GM08714 (cell line): ENCODE measurements around the gene NF1.
"Not testable (repeated sequence)": the region's sequence is repeated elsewhere in the genome, so short reads cannot be mapped to it uniquely, and the experiment has no call there.

Experiments used
- H3K4me3 ChIP-seq: fragments of 200-500 bp; sonication (Bioruptor generic); 2 replicates; pipeline ENCODE4 v1.5.1; 2014; ENCODE audit warnings: mild to moderate bottlenecking, low read length, inconsistent platforms
- ZNF274 ChIP-seq: IDR thresholded peaks from 2 replicates; pipeline ENCODE4 v1.6.1; 2012; ENCODE audit warnings: mild to moderate bottlenecking, low read depth, low read length

NF1 gene

GRCh38 chr17:31313982-31314781 is 219.4 kb downstream of the NF1 start, which contains the start of gene EVI2B:
TSS of gene EVI2B (minus strand) at chr17:31314054. CDS start at chr17:31305609, 8,445 bp downstream.
- no peak for TF ChIP-seq ZNF274
- H3K4me3 ChIP-seq = peak within 1 kb of the TSS; percentile 94

GRCh38 chr17:31314782-31315100 is 220.0 kb downstream of the NF1 start:
- no peak overlapping the region for H3K4me3 ChIP-seq
- no peak for TF ChIP-seq ZNF274

- H3K4me3 ChIP-seq = peak overlapping the region; percentile 92
- no peak for TF ChIP-seq ZNF274
These were observed 223.6 kb downstream of the NF1 start for GRCh38 chr17:31318298-31318801.

GRCh38 chr17:31318851-31319661 is 224.3 kb downstream of the NF1 start:
- H3K4me3 ChIP-seq = peak overlapping the region; percentile 92; the same call in 1 of the 2 replicates
- no peak for TF ChIP-seq ZNF274

GRCh38 chr17:31320241-31320640 is 225.5 kb downstream of the NF1 start:
- TF ChIP-seq ZNF274 = no peak
- peak overlapping the region; percentile 54; the same call in 1 of the 2 replicates for H3K4me3 ChIP-seq

GRCh38 chr17:31320791-31321190 is 226.0 kb downstream of the NF1 start:
- TF ChIP-seq ZNF274 = no peak
- H3K4me3 ChIP-seq = peak overlapping the region; percentile 54; the same call in 1 of the 2 replicates

GRCh38 chr17:31321481-31321880 is 226.7 kb downstream of the NF1 start, which contains the start of gene EVI2A:
TSS of gene EVI2A (minus strand) at chr17:31321622. CDS start at chr17:31319013, 2,609 bp downstream.
- peak within 1 kb of the TSS; percentile 54 for H3K4me3 ChIP-seq
- no peak for TF ChIP-seq ZNF274

- H3K4me3 ChIP-seq = no peak overlapping the region
- no peak for TF ChIP-seq ZNF274
These were observed 227.2 kb downstream of the NF1 start for GRCh38 chr17:31321966-31322365.

- H3K4me3 ChIP-seq = no peak overlapping the region
- no peak for TF ChIP-seq ZNF274
These were observed 228.8 kb downstream of the NF1 start for GRCh38 chr17:31323551-31323950.

GRCh38 chr17:31327534-31328159 is 232.9 kb downstream of the NF1 start:
- H3K4me3 ChIP-seq = no peak overlapping the region
- no peak for TF ChIP-seq ZNF274

GRCh38 chr17:31328160-31328535 is 233.4 kb downstream of the NF1 start:
- no peak for TF ChIP-seq ZNF274
- H3K4me3 ChIP-seq = no peak overlapping the region

GRCh38 chr17:31329221-31329620 is 234.4 kb downstream of the NF1 start:
- H3K4me3 ChIP-seq = no peak overlapping the region
- no peak for TF ChIP-seq ZNF274

- no peak for TF ChIP-seq ZNF274
- no peak overlapping the region for H3K4me3 ChIP-seq
These were observed 245.3 kb downstream of the NF1 start for GRCh38 chr17:31339906-31340661.

- H3K4me3 ChIP-seq = not testable (repeated sequence)
These were observed 250.5 kb downstream of the NF1 start for GRCh38 chr17:31345191-31345747.
